ENCODE results near the gene KLHL29. TPM values are rescaled to one million over a fixed set of nuclear protein-coding genes. Genes with fewer than 3 reads are reported as not detected.

KLHL29 gene
- total RNA-seq, 1 donor from 2014 or later, result 5.0 TPM

GRCh38 chr2:23453432-23453831 is 68.5 kb downstream of the KLHL29 start:
- FAIRE-seq (no peak), DNase-seq (ENCODE audit: low read depth) (no peak)
- TF ChIP-seq CTCF (IDR thresholded peaks at IDR 0.05; ENCODE audit: insufficient read depth, low read length, severe bottlenecking), result no peak
- H3K36me3 ChIP-seq (ENCODE audit: control insufficient read depth, insufficient read depth, low read length), result no peaks in the 10 kb centered on the region
- no peak overlapping the region for H3K4me3 ChIP-seq (ENCODE audit: low read depth, low read length)
- H3K27me3 ChIP-seq (ENCODE audit: control insufficient read depth, insufficient read depth, low read length), result no peaks in the 10 kb centered on the region

- DNase-seq (ENCODE audit: low read depth), result no peak
Measured at GRCh38 chr2:23453836-23454460, 69.0 kb downstream of the KLHL29 start.

GRCh38 chr2:23454501-23455120 is 69.6 kb downstream of the KLHL29 start:
- FAIRE-seq (no peak), DNase-seq (ENCODE audit: low read depth) (no peak)
- H3K4me3 ChIP-seq (ENCODE audit: low read depth, low read length), result no peak overlapping the region
- H3K36me3 ChIP-seq (ENCODE audit: control insufficient read depth, insufficient read depth, low read length), result no peaks in the 10 kb centered on the region
- TF ChIP-seq CTCF (IDR thresholded peaks at IDR 0.05; ENCODE audit: insufficient read depth, low read length, severe bottlenecking), result no peak
- no peaks in the 10 kb centered on the region for H3K27me3 ChIP-seq (ENCODE audit: control insufficient read depth, insufficient read depth, low read length)

More at GRCh38 chr2:23453836-23454460, 69.0 kb downstream of the KLHL29 start:
- no peak overlapping the region for H3K4me3 ChIP-seq (ENCODE audit: low read depth, low read length)
- H3K36me3 ChIP-seq (ENCODE audit: control insufficient read depth, insufficient read depth, low read length), result no peaks in the 10 kb centered on the region
- no peaks in the 10 kb centered on the region for H3K27me3 ChIP-seq (ENCODE audit: control insufficient read depth, insufficient read depth, low read length)
- no peak for TF ChIP-seq CTCF (IDR thresholded peaks at IDR 0.05; ENCODE audit: insufficient read depth, low read length, severe bottlenecking)
- FAIRE-seq, result no peak

GRCh38 chr2:23456396-23456795 is 71.4 kb downstream of the KLHL29 start:
- FAIRE-seq, result no peak
- no peaks in the 10 kb centered on the region for H3K27me3 ChIP-seq (ENCODE audit: control insufficient read depth, insufficient read depth, low read length)
- H3K4me3 ChIP-seq (ENCODE audit: low read depth, low read length), result no peak overlapping the region
- no peaks in the 10 kb centered on the region for H3K36me3 ChIP-seq (ENCODE audit: control insufficient read depth, insufficient read depth, low read length)
- TF ChIP-seq CTCF (IDR thresholded peaks at IDR 0.05; ENCODE audit: insufficient read depth, low read length, severe bottlenecking), result no peak
- no peak for DNase-seq (ENCODE audit: low read depth)

GRCh38 chr2:23456881-23457760 is 72.1 kb downstream of the KLHL29 start:
- DNase-seq (ENCODE audit: low read depth) (no peak), FAIRE-seq (no peak)
- H3K36me3 ChIP-seq (ENCODE audit: control insufficient read depth, insufficient read depth, low read length), result no peaks in the 10 kb centered on the region
- no peaks in the 10 kb centered on the region for H3K27me3 ChIP-seq (ENCODE audit: control insufficient read depth, insufficient read depth, low read length)
- no peak for TF ChIP-seq CTCF (IDR thresholded peaks at IDR 0.05; ENCODE audit: insufficient read depth, low read length, severe bottlenecking)
- H3K4me3 ChIP-seq (ENCODE audit: low read depth, low read length), result no peak overlapping the region
